HepG2 (cell line): ENCODE measurements around the gene HMCN2.

ENCODE experiments used
- BCL3 ChIP-seq: sonication (generic); formaldehyde crosslinking; IDR thresholded peaks from 2 replicates; pipeline ENCODE4 v1.5.1; 2020; ENCODE audit warnings: mild to moderate bottlenecking, missing genetic modification reagents, moderate library complexity
- CTCF ChIP-seq: sonication (generic); formaldehyde crosslinking; IDR thresholded peaks from 2 replicates; pipeline ENCODE4 v1.5.0; 2020; ENCODE audit warnings: mild to moderate bottlenecking, missing genetic modification reagents, moderate library complexity
- IRF2 ChIP-seq: IDR thresholded peaks from 2 replicates; pipeline ENCODE4 v1.6.1; 2018; ENCODE audit warnings: missing genetic modification reagents, missing compliant biosample characterization
- POLR2AphosphoS5 ChIP-seq: IDR thresholded peaks from 2 replicates; pipeline ENCODE4 v1.6.1; 2012; ENCODE audit warnings: low read depth, low read length
- ZC3H4 ChIP-seq: sonication (generic); formaldehyde crosslinking; IDR thresholded peaks from 2 replicates; pipeline ENCODE4 v1.4.0; 2020; ENCODE audit warnings: missing genetic modification reagents, borderline replicate concordance

- TF ChIP-seq CTCF (no peak), ZC3H4 (CRISPR knock-in tag) (no peak), IRF2 (CRISPR knock-in tag) (no peak), POLR2AphosphoS5 (no peak), BCL3 (CRISPR knock-in tag) (no peak)
These were observed 25.0 kb downstream of the HMCN2 start for GRCh38 chr9:130290291-130291181.
